GM23338 (cell line): Measurements from ENCODE around the gene CELSR1.

Experiments used
- CREB1 ChIP-seq: fragments of 250-450 bp; sonication (Bioruptor Pico); IDR thresholded peaks from 2 replicates; pipeline ENCODE4 v1.5.0; 2020; ENCODE audit warnings: low read depth, mild to moderate bottlenecking, moderate library complexity
- EZH2 ChIP-seq: fragments of 200-600 bp; sonication (generic); IDR thresholded peaks from one replicate; pipeline ENCODE4 v1.8.0; 2017; ENCODE audit warnings: antibody characterized with exemption, mild to moderate bottlenecking, low read depth; ENCODE audit not compliant: unreplicated experiment
- EZH2phosphoT487 ChIP-seq: fragments of 200-600 bp; sonication (generic); IDR thresholded peaks from one replicate; pipeline ENCODE4 v1.8.1; 2018; ENCODE audit warnings: antibody characterized with exemption; ENCODE audit not compliant: unreplicated experiment
- JUNB ChIP-seq: IDR thresholded peaks from one replicate; pipeline ENCODE4 v1.6.1; 2016; ENCODE audit warnings: antibody characterized with exemption; ENCODE audit not compliant: unreplicated experiment
- NANOG ChIP-seq: IDR thresholded peaks from 2 replicates; pipeline ENCODE4 v1.6.1; 2016; ENCODE audit warnings: antibody characterized with exemption, borderline replicate concordance
- POLR2AphosphoS5 ChIP-seq: IDR thresholded peaks from 2 replicates; pipeline ENCODE4 v1.6.1; 2016; ENCODE audit warnings: antibody characterized with exemption, low read depth
- TF ChIP-seq, protein P1 (sequence below), 2 experiments: fragments of 200-600 bp in 1 of 2; sonication (generic) in 1 of 2; conservative IDR thresholded peaks; 2 replicates each; pipeline versions ENCODE4 v1.5.1 to v1.6.1; 2016 to 2017; ENCODE audit warnings: antibody characterized with exemption in 2 of 2, low read depth in 2 of 2, mild to moderate bottlenecking in 2 of 2, moderate library complexity in 1 of 2
- TF ChIP-seq, protein P2 (sequence below): IDR thresholded peaks from 2 replicates; pipeline ENCODE4 v1.6.1; 2016; ENCODE audit warnings: antibody characterized with exemption
- TF ChIP-seq, protein P3 (sequence below): IDR thresholded peaks from one replicate; pipeline ENCODE4 v1.6.1; 2018; ENCODE audit warnings: antibody characterized with exemption; ENCODE audit not compliant: unreplicated experiment

DNA sequence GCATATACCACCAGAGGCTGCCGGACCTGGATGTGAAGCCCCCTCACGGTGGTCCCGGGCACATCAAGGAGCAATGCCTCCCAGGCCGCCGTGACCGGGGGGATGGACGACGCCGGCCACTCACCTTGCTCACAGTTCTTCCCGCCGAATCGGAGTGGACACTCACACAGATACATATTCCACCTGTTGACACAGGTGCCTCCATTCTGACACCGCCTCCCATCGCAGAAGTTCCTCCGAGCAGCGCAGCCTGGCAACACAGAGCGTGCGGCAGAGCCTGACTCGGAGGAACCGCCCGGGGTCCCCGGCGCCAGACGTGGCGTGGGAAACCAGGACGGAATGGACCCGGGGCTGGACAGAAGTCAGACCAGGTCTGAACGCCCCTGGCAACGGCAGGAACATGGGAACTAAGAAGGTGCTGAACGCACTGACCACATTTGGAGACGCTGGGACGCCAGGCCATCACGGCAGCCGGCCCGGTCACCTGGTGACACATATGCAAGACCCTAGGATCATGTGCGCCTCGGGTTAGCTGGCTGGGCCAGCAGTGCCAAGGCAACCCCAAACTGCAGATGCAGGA is 127.7 kb downstream of the CELSR1 start:
- TF ChIP-seq, protein P1, sequence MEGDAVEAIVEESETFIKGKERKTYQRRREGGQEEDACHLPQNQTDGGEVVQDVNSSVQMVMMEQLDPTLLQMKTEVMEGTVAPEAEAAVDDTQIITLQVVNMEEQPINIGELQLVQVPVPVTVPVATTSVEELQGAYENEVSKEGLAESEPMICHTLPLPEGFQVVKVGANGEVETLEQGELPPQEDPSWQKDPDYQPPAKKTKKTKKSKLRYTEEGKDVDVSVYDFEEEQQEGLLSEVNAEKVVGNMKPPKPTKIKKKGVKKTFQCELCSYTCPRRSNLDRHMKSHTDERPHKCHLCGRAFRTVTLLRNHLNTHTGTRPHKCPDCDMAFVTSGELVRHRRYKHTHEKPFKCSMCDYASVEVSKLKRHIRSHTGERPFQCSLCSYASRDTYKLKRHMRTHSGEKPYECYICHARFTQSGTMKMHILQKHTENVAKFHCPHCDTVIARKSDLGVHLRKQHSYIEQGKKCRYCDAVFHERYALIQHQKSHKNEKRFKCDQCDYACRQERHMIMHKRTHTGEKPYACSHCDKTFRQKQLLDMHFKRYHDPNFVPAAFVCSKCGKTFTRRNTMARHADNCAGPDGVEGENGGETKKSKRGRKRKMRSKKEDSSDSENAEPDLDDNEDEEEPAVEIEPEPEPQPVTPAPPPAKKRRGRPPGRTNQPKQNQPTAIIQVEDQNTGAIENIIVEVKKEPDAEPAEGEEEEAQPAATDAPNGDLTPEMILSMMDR (conservative IDR thresholded peaks at IDR 0.05; ENCODE audit: low read depth in 2 of 2) = no peak
- TF ChIP-seq CREB1 (CRISPR knock-in tag) = no peak
- TF ChIP-seq, protein P2, sequence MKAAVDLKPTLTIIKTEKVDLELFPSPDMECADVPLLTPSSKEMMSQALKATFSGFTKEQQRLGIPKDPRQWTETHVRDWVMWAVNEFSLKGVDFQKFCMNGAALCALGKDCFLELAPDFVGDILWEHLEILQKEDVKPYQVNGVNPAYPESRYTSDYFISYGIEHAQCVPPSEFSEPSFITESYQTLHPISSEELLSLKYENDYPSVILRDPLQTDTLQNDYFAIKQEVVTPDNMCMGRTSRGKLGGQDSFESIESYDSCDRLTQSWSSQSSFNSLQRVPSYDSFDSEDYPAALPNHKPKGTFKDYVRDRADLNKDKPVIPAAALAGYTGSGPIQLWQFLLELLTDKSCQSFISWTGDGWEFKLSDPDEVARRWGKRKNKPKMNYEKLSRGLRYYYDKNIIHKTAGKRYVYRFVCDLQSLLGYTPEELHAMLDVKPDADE = no peak
- no peak for TF ChIP-seq EZH2
- TF ChIP-seq EZH2phosphoT487 = no peak
- TF ChIP-seq, protein P3, sequence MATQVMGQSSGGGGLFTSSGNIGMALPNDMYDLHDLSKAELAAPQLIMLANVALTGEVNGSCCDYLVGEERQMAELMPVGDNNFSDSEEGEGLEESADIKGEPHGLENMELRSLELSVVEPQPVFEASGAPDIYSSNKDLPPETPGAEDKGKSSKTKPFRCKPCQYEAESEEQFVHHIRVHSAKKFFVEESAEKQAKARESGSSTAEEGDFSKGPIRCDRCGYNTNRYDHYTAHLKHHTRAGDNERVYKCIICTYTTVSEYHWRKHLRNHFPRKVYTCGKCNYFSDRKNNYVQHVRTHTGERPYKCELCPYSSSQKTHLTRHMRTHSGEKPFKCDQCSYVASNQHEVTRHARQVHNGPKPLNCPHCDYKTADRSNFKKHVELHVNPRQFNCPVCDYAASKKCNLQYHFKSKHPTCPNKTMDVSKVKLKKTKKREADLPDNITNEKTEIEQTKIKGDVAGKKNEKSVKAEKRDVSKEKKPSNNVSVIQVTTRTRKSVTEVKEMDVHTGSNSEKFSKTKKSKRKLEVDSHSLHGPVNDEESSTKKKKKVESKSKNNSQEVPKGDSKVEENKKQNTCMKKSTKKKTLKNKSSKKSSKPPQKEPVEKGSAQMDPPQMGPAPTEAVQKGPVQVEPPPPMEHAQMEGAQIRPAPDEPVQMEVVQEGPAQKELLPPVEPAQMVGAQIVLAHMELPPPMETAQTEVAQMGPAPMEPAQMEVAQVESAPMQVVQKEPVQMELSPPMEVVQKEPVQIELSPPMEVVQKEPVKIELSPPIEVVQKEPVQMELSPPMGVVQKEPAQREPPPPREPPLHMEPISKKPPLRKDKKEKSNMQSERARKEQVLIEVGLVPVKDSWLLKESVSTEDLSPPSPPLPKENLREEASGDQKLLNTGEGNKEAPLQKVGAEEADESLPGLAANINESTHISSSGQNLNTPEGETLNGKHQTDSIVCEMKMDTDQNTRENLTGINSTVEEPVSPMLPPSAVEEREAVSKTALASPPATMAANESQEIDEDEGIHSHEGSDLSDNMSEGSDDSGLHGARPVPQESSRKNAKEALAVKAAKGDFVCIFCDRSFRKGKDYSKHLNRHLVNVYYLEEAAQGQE = no peak
- TF ChIP-seq POLR2AphosphoS5 = no peak
- TF ChIP-seq JUNB = no peak
- TF ChIP-seq NANOG = no peak
